IPS-18c (cell line): Measurements from ENCODE around the gene HGF.
"Not testable (repeated sequence)": the region's sequence is repeated elsewhere in the genome, so short reads cannot be mapped to it uniquely, and the experiment has no call there.

Experiments used
- H3K4me3 ChIP-seq: 2 replicates; pipeline ENCODE4 v1.7.0; 2013; ENCODE audit warnings: low read depth, mild to moderate bottlenecking, low read length, moderate library complexity; ENCODE audit not compliant: insufficient read depth
- H3K9me3 ChIP-seq: one replicate; pipeline ENCODE4 v1.6.1; 2013; ENCODE audit warnings: mild to moderate bottlenecking, low read length, moderate library complexity; ENCODE audit not compliant: control insufficient read depth, insufficient read depth

HGF gene

DNA sequence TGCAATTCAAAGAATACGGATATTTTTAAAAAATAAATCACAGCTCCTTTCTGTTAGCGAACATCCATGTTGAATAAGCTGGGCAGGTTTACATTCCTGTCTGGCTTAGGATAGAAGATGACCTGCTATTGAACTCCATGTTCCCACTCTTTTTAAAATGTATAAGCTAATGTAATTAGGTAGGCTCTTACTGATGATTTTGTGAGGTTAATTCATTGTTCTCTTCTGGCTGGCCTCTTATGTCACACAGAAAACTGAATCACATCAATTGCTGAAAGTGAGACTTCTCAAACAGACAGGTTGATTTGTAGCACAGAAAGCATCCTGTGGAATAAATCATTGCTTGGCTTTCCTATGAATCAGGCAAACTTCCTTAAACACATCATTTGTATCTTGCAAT, 24.2 kb downstream of the HGF start:
- Histone ChIP-seq H3K4me3 (no peak overlapping the region), H3K9me3 (no peaks in the 10 kb centered on the region)

DNA sequence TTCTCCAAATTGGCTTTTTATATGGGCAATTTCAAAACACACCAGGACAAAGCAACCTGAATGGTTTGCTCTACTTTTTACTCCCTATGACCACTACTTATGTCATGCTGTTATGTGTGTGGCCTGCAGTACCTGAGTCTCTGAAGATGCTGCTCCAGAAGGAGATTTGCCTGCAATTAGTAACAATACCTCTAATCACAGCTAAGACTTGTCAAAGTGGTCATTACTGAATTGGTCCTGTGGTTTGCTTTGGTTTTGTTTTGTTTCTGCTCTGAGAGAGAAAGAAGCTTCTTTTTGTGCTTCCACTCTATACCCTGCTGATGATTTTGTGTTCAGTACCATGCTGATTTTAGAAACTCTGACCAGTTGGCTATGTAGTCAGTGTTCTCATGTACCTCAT, 25.5 kb downstream of the HGF start:
- Histone ChIP-seq H3K9me3 (no peaks in the 10 kb centered on the region), H3K4me3 (no peak overlapping the region)

DNA sequence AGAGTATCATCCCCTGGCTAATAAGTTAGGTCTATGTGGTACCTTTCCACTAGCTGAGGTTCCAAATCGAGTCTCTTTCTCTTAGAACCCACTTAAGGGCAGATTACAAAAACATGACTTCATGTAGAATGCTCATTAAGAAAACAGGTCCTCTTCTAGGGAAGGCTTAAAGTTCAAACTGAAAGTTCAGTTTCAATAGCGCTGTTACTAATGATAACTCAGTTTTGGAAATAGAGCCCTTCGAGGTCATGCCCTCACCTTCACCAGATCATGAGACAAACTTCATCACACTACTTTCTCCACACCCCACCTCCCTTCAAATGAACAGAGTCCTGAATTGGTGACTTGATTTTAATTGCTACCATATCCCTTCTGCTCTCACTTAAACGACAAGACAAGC, 26.2 kb downstream of the HGF start:
- H3K9me3 ChIP-seq: no peaks in the 10 kb centered on the region
- no peak overlapping the region for H3K4me3 ChIP-seq

GRCh38 chr7:81743201-81743600, 26.6 kb downstream of the HGF start:
- H3K9me3 ChIP-seq: no peaks in the 10 kb centered on the region
- H3K4me3 ChIP-seq: no peak overlapping the region

GRCh38 chr7:81740403-81740802, 29.4 kb downstream of the HGF start:
- H3K9me3 ChIP-seq: no peaks in the 10 kb centered on the region
- no peak overlapping the region for H3K4me3 ChIP-seq

DNA sequence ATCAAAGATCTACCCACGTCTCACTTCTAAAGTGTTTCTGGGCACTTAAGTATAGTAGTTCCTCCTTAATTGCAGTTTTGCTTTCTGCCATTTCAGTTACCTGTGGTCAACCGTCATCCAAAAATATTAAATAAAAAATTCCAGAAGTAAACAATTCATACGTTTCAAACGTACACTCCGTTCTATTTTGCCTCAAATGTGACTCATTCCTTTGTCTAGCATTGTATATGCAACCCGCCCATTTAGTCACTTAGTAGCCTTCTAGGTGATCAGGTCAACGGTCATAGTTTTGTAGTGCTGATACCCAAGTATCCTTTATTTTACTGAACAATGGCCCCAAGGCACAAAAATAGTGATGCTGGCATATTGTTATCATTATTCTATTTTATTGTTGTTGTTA, 33.8 kb downstream of the HGF start:
- H3K9me3 ChIP-seq: no peaks in the 10 kb centered on the region
- H3K4me3 ChIP-seq: no peak overlapping the region

- Histone ChIP-seq H3K4me3 (no peak overlapping the region), H3K9me3 (no peaks in the 10 kb centered on the region)
Observed at GRCh38 chr7:81725812-81726127, 44.1 kb downstream of the HGF start.

DNA sequence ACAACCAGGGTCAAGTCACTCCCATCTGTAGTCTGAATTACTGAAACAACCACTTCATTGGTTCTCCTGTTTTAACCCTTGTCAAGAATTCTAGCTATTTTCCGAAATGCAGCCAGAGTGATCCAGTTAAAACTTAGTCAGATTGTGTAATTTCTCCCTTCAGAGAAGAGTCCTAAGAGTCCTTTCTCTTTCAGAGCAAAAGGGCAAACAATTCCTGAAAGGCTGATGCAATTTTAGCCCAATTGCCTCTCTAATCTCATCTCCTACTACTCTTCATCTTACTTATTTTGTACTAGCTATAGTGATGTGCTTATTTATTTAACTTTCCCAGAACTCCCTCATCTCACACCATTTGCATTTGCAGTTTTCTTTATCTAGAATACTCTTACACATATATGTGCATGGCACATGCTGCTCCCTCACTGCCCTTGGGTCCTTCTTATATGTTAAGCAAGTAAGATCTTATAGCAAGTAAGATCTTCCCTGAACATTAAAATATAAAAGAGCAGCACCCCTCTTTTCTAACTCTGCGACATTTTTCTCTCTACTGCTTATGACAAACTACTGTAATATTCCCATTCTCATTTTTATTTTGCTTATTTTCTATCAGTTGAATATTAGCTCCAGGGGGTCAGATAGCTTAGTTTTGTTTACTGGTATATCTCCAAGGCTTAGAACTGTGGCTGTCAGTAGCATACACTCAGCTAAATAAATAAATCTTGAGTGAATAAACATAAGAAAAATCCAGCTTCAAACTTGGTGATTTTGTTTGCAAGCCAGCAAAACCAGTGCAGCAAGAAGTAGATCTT, 44.6 kb downstream of the HGF start:
- Histone ChIP-seq H3K4me3 (no peak overlapping the region), H3K9me3 (no peaks in the 10 kb centered on the region)

DNA sequence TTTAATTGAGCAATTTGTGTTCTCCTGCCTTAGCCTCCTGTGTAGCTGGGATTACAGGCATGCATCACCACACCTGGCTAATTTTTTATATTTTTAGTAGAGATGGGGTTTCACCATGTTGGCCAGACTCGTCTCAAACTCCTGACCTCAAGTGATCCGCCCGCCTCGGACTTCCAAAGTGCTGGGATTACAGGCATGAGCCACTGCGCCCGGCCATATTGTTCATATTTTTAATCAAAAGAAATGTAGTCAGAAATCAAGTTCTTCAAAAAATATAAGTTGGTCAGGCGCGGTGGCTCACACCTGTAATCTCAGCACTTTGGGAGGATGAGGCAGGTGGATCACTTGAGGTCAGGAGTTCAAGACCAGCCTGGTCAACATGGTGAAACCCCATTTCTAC, 47.6 kb downstream of the HGF start:
- H3K4me3 ChIP-seq, H3K9me3 ChIP-seq: not testable (repeated sequence)

- no peak overlapping the region for H3K4me3 ChIP-seq
- H3K9me3 ChIP-seq: no peaks in the 10 kb centered on the region
Observed at GRCh38 chr7:81721437-81721836, 48.4 kb downstream of the HGF start.

DNA sequence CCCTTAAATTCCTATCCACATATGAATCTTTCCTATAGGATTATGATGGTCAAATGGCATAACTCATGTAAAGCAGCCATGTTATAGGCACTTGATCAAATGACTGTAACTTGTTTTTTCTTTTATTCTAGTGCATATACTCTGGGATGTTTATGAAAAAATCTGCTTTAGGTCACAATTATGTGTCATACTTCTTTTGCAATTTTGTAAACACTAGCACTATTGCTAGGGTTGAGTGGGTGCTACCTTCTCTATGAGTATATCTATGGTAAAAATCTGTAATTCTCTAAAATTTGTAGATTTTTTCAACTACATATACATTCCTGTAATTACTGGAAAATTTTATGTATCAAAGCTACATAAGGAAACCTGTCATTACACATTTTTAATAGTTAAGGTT, 50.0 kb downstream of the HGF start:
- no peak overlapping the region for H3K4me3 ChIP-seq
- H3K9me3 ChIP-seq: no peaks in the 10 kb centered on the region

DNA sequence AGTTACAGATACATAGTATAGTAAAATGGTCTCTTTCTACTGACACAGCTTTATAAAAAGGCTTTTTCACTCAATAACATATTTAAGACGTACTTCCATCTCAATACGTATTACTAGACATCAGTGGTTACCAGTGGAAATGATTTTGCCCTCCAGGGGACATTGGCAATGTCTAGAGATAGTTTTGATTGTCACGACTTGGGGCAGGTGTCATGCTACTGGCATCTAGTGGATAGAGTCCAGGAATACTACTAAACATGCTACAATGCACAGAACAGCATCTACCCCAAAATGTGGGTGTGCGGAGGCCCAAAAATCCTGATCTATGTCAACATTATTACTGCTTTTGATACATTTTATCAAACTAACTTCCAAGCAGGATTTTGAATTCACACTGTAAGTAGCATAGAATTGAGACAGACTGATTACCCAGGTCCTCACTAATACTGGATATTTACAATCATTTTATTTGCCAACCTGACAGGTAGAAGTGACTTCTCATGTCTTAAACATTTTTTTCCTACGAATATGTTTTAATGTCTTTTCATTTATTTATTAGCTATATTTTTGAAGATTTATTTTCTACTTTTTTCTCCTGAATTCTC, 53.8 kb downstream of the HGF start:
- no peaks in the 10 kb centered on the region for H3K9me3 ChIP-seq
- no peak overlapping the region for H3K4me3 ChIP-seq

DNA sequence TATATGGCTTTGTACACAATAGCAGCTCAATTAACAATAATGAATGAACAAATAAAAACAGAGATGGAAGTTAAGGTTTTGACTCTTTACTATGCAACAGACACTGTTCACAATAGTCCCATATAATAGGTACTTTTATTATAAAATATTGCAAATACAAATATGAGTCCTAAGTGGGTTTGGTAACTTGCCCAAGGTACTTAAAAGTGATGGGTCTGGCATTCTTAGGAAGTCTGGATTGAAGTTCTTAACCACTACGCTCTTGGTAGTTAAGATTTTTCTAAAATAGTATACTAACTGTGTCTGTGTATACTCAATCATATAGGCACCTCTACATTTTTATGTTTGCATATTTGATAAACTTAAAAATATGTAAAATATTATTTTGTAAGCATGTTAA, 55.5 kb downstream of the HGF start:
- H3K9me3 ChIP-seq: no peaks in the 10 kb centered on the region
- no peak overlapping the region for H3K4me3 ChIP-seq

- no peak overlapping the region for H3K4me3 ChIP-seq
- no peaks in the 10 kb centered on the region for H3K9me3 ChIP-seq
Observed at GRCh38 chr7:81710751-81711150, 59.1 kb downstream of the HGF start.

GRCh38 chr7:81709836-81710235, 60.0 kb downstream of the HGF start:
- Histone ChIP-seq H3K4me3 (no peak overlapping the region), H3K9me3 (no peaks in the 10 kb centered on the region)

DNA sequence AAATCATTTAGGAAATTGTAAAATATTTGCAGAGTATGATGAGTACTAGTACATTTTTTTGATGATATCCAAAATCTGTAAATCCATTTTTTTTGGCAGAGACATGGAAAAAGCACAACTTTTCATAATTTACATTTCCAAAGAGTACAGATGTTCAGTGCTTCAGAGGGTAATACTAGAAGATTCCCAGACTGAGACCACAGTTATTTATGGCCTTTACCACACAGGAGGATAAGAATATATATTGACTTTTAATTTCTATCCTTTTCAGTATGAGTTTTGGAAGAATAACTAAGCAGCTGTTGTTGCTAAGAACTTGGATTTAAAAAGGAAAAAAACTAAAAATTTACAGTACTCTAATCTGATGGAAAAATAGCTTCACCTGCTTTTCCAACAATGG, 61.9 kb downstream of the HGF start:
- no peak overlapping the region for H3K4me3 ChIP-seq

DNA sequence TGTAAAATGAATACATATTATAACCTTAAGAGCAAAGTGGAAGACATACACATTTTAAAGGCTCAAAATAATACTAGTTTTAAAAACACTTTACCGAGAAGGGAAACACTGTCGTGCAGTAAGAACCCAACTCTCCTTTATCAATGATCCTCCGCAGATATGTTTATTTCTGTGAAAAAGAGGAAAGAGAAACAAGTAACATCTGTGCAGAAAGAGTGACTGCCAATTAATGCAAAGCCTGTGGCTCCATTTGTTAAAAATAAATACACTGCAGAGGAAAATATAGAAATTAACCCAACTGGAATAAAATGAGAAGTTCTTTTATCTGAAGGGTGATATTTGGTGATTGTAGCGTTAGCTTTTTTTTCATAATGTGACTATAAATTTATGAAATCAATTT, 62.7 kb downstream of the HGF start:
- Histone ChIP-seq H3K9me3 (no peaks in the 10 kb centered on the region), H3K4me3 (no peak overlapping the region)

More for the DNA sequence above, 61.9 kb downstream of the HGF start:
- H3K9me3 ChIP-seq: no peaks in the 10 kb centered on the region

DNA sequence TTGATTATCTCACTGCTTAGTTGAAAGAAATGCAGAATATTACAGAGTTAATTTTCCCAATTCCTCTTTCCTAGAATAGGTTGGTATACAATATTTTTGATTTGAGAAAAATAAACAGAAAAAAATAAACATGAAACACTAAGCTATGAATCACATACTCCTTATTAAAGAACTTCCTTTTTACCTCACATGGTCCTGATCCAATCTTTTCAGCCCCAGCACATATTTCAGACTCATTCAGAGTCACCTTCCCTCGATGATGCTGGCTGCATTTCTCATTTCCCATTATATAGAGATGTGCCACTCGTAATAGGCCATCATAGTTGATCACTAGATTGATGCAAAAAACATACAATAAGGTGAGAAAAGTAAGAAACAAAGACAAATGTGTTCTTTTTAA, 64.6 kb downstream of the HGF start:
- H3K9me3 ChIP-seq: no peaks in the 10 kb centered on the region

GRCh38 chr7:81704595-81704994, 65.3 kb downstream of the HGF start:
- no peak overlapping the region for H3K4me3 ChIP-seq
- no peaks in the 10 kb centered on the region for H3K9me3 ChIP-seq

More for the DNA sequence above, 64.6 kb downstream of the HGF start:
- no peak overlapping the region for H3K4me3 ChIP-seq
